HCT116 (cell line): Measurements from ENCODE around the gene CIART. TPM values are rescaled to one million over a fixed set of nuclear protein-coding genes. Genes with fewer than 3 reads are reported as not detected.

Experiments
- ATAC-seq: fragments of 200-7000 bp; cut with Tn5 transposase; 2 replicates; pipeline ENCODE4 v1.9.1; 2020; ENCODE audit warnings: mild to moderate bottlenecking, moderate library complexity
- BruUV-seq: library from RNA; stranded (reverse); fragments of 400-500 nt; replicated peaks from 2 replicates; lab custom pipeline; 2021; lab: Mats Ljungman, UMichigan
- CTCF ChIA-PET: fragments of 300-600 bp; sonication (Branson Sonifier 250); formaldehyde crosslinking; loops from one replicate; lab custom pipeline; 2021; ENCODE audit warnings: antibody characterized with exemption; lab: Charles Lee
- POLR2A ChIA-PET: fragments of 300-600, 350-600 bp; sonication (Branson Sonifier 250); formaldehyde crosslinking; loops from one replicate; lab custom pipeline; 2021; ENCODE audit warnings: antibody characterized with exemption; lab: Charles Lee
- RAD21 ChIA-PET, 2 experiments: fragments of 300-600 bp; sonication (Branson Sonifier 250); formaldehyde crosslinking; loops; one replicate each; lab custom pipeline; 2023; ENCODE audit warnings: low total read pairs in 2 of 2; ENCODE audit not compliant: uncharacterized antibody in 2 of 2, unreplicated experiment in 2 of 2, low non-redundant PET in 1 of 2; lab: Charles Lee
- DNase-seq: peaks from one replicate; pipeline ENCODE4 v3.0.0-alpha.2; 2010; ENCODE audit warnings: low read depth, low spot score
- H2AFZ ChIP-seq: fragments of 200-600 bp; shearing (Covaris generic), sonication (generic); 2 replicates; pipeline ENCODE4 v1.6.1; 2017; ENCODE audit warnings: low read depth, mixed run types, mixed read lengths, antibody characterized with exemption, low read length; ENCODE audit not compliant: poor library complexity, severe bottlenecking
- H3K27ac ChIP-seq: 2 replicates; pipeline ENCODE4 v1.5.1; 2012; ENCODE audit warnings: low read depth, low read length
- H3K27me3 ChIP-seq: fragments of 200-600 bp; sonication (generic); 2 replicates; pipeline ENCODE4 v1.6.1; 2016; ENCODE audit warnings: mixed run types, low read length, mixed read lengths; ENCODE audit not compliant: insufficient read depth
- H3K36me3 ChIP-seq, 2 experiments: fragments of 200-500 bp in 1 of 2; fragments of 200-600 bp in 1 of 2; sonication (Bioruptor generic) in 1 of 2; sonication (generic) in 1 of 2; 2 replicates each; pipeline versions ENCODE4 v1.5.1 to v1.6.1; 2014 to 2016; ENCODE audit warnings: low read length in 2 of 2, inconsistent platforms in 1 of 2, mixed read lengths in 1 of 2, mixed run types in 1 of 2; ENCODE audit not compliant: insufficient read depth in 2 of 2, control insufficient read depth in 1 of 2
- H3K4me1 ChIP-seq, 2 experiments: fragments of 200-600 bp in 1 of 2; sonication (generic) in 1 of 2; 2 replicates each; pipeline versions ENCODE4 v1.5.1 to v1.6.1; 2012 to 2017; ENCODE audit warnings: low read length in 2 of 2, inconsistent platforms in 1 of 2, mild to moderate bottlenecking in 1 of 2, mixed read lengths in 1 of 2, mixed run types in 1 of 2, moderate library complexity in 1 of 2; ENCODE audit not compliant: insufficient read depth in 2 of 2, control insufficient read depth in 1 of 2
- H3K4me2 ChIP-seq: fragments of 200-600 bp; sonication (generic); 2 replicates; pipeline ENCODE4 v1.6.1; 2017; ENCODE audit warnings: mixed run types, low read length, mixed read lengths
- H3K4me3 ChIP-seq, 2 experiments: fragments of 200-600 bp in 1 of 2; sonication (generic) in 1 of 2; replicated peaks in 1 of 2; 2 replicates each; pipeline ENCODE4 v1.5.1; 2011 to 2016; ENCODE audit warnings: low read length in 2 of 2, control low read depth in 1 of 2, low read depth in 1 of 2, mild to moderate bottlenecking in 1 of 2, mixed read lengths in 1 of 2, mixed run types in 1 of 2
- H3K79me2 ChIP-seq: fragments of 200-600 bp; sonication (generic); 2 replicates; pipeline ENCODE4 v1.6.1; 2017; ENCODE audit warnings: mild to moderate bottlenecking, mixed run types, low read length, moderate library complexity, mixed read lengths; ENCODE audit not compliant: insufficient read depth
- H3K9ac ChIP-seq: fragments of 200-600 bp; sonication (generic); 2 replicates; pipeline ENCODE4 v1.6.1; 2016; ENCODE audit warnings: low read length, mixed read lengths
- H3K9me2 ChIP-seq: fragments of 200-600 bp; sonication (generic), shearing (Covaris generic); 2 replicates; pipeline ENCODE4 v1.6.1; 2017; ENCODE audit warnings: mixed run types, mild to moderate bottlenecking, moderate library complexity; ENCODE audit not compliant: insufficient read depth
- H3K9me3 ChIP-seq, 2 experiments: fragments of 200-500 bp in 1 of 2; fragments of 200-600 bp in 1 of 2; sonication (Bioruptor generic) in 1 of 2; sonication (generic) in 1 of 2; 2 replicates each; pipeline ENCODE4 v1.6.1; 2014 to 2017; ENCODE audit warnings: low read length in 2 of 2, mixed read lengths in 2 of 2, inconsistent platforms in 1 of 2, low read depth in 1 of 2, mild to moderate bottlenecking in 1 of 2, mixed run types in 1 of 2, moderate library complexity in 1 of 2; ENCODE audit not compliant: control insufficient read depth in 1 of 2, insufficient read depth in 1 of 2
- H4K20me1 ChIP-seq: fragments of 200-600 bp; sonication (generic), shearing (Covaris generic); 2 replicates; pipeline ENCODE4 v1.6.1; 2017; ENCODE audit warnings: mixed run types, mild to moderate bottlenecking, moderate library complexity; ENCODE audit not compliant: insufficient read depth
- CEBPB ChIP-seq: IDR thresholded peaks from 2 replicates; pipeline ENCODE4 v1.6.1; 2012; ENCODE audit warnings: low read depth
- EZH2phosphoT487 ChIP-seq: fragments of 200-600 bp; IDR thresholded peaks from 2 replicates; pipeline ENCODE4 v1.6.1; 2018; ENCODE audit warnings: antibody characterized with exemption, borderline replicate concordance
- FOSL1 ChIP-seq: IDR thresholded peaks from 2 replicates; pipeline ENCODE4 v1.6.1; 2012; ENCODE audit warnings: low read depth
- JUND ChIP-seq: IDR thresholded peaks from 2 replicates; pipeline ENCODE4 v1.6.1; 2012
- MAX ChIP-seq: IDR thresholded peaks from 2 replicates; pipeline ENCODE4 v1.6.1; 2012
- POLR2A ChIP-seq: IDR thresholded peaks from 2 replicates; pipeline ENCODE4 v1.7.0; 2011; ENCODE audit warnings: borderline replicate concordance; ENCODE audit not compliant: insufficient read depth, insufficient read length; ENCODE audit errors: extremely low read depth
- SIN3A ChIP-seq: IDR thresholded peaks from 2 replicates; pipeline ENCODE4 v1.6.1; 2012; ENCODE audit warnings: low read depth
- SP1 ChIP-seq: IDR thresholded peaks from 2 replicates; pipeline ENCODE4 v1.6.1; 2012; ENCODE audit warnings: low read depth
- SRF ChIP-seq: IDR thresholded peaks from 2 replicates; pipeline ENCODE4 v1.6.1; 2012; ENCODE audit warnings: low read depth
- YY1 ChIP-seq: IDR thresholded peaks from 2 replicates; pipeline ENCODE4 v1.6.1; 2011; ENCODE audit warnings: low read length, low read depth, moderate library complexity, mild to moderate bottlenecking; ENCODE audit not compliant: insufficient replicate concordance; ENCODE audit errors: extremely low read depth
- ZBTB33 ChIP-seq: IDR thresholded peaks from 2 replicates; pipeline ENCODE4 v1.6.1; 2011; ENCODE audit warnings: mild to moderate bottlenecking, low read length, moderate library complexity; ENCODE audit not compliant: insufficient replicate concordance; ENCODE audit errors: extremely low read depth
- ZFX ChIP-seq: fragments of 450-650 bp; IDR thresholded peaks from 2 replicates; pipeline ENCODE4 v1.6.1; 2017
- ZNF274 ChIP-seq: fragments of 200-500 bp; sonication (Bioruptor generic); IDR thresholded peaks from 2 replicates; pipeline ENCODE4 v1.6.1; 2014; ENCODE audit warnings: mild to moderate bottlenecking, low read depth, low read length, inconsistent platforms
- intact Hi-C: fragments of 100-400 bp; cut with micrococcal nuclease; formaldehyde crosslinking; loops from 2 replicates; pipeline ENCODE4 v1.10.0; 2022
- total RNA-seq: library from RNA; stranded (reverse); gene quantifications from one replicate; pipeline ENCODE4 v1.2.1, GENCODE V29; 2021; ENCODE audit not compliant: unreplicated experiment

CIART gene
- total RNA-seq, 1 experiment from 2014 or later: 0.22 TPM

GRCh38 chr1:150280138-150280707, 2.1 kb upstream of the CIART start:
- BruUV-seq: no TSS peak
- Histone ChIP-seq H3K27ac (no peak overlapping the region), H3K36me3 (no peaks in the 10 kb centered on the region), H3K4me3 (no peak overlapping the region), H3K9me2 (no peaks in the 10 kb centered on the region), H3K4me1 (no peaks in the 10 kb centered on the region), H4K20me1 (no peaks in the 10 kb centered on the region), H3K9me3 (no peaks in the 10 kb centered on the region), H2AFZ (no peak overlapping the region), H3K27me3 (no peaks in the 10 kb centered on the region), H3K9ac (no peak overlapping the region), H3K4me2 (no peak overlapping the region), H3K79me2 (no peaks in the 10 kb centered on the region)
- ChIA-PET CTCF (no interaction called here), POLR2A (no interaction called here), RAD21 (no interaction called here)
- intact Hi-C loops: no loop called here
- ATAC-seq (no peak), DNase-seq (no peak)
- TF ChIP-seq FOSL1: no peak
- no peak for TF ChIP-seq MAX
- no peak for TF ChIP-seq CEBPB
- no peak for TF ChIP-seq SIN3A
- no peak for TF ChIP-seq JUND
- TF ChIP-seq POLR2A: no peak
- TF ChIP-seq SP1: no peak
- no peak for TF ChIP-seq ZNF274
- no peak for TF ChIP-seq SRF
- TF ChIP-seq EZH2phosphoT487: no peak
- no peak for TF ChIP-seq ZBTB33
- no peak for TF ChIP-seq YY1
- no peak for TF ChIP-seq ZFX
